Erythroblast (primary cell): ENCODE data around the gene VENTX.

Experiments
- GATA1 ChIP-seq: IDR thresholded peaks from 2 replicates; pipeline ENCODE4 v1.6.1; 2011; ENCODE audit warnings: low read depth, mild to moderate bottlenecking, control low read depth, low read length, moderate library complexity
- POLR2A ChIP-seq: IDR thresholded peaks from 2 replicates; pipeline ENCODE4 v1.6.1; 2011; ENCODE audit warnings: mild to moderate bottlenecking, low read length

- no peak for TF ChIP-seq POLR2A
- no peak for TF ChIP-seq GATA1
Observed at GRCh38 chr10:133226251-133226808, 11.3 kb upstream of the VENTX start.
